ENCODE results near the gene SH3BP5L. TPM values are rescaled to one million over a fixed set of nuclear protein-coding genes. Genes with fewer than 3 reads are reported as not detected.

SH3BP5L gene
- total and polyA plus RNA-seq, 10 of the 15 experiments (the other 5 are each of a cell fraction or from before 2014, with no cell fraction given) = 1.1 to 22.8 (median 10.9) TPM

GRCh38 chr1:248810727-248811513 lies 14.8 kb downstream of the SH3BP5L start:
- Histone ChIP-seq H3K9me3 (replicated peaks; ENCODE audit: control insufficient read depth, insufficient read depth, low read length) (no peaks in the 10 kb centered on the region), H3K36me3 (ENCODE audit: control insufficient read depth in 2 of 2, insufficient read depth in 2 of 2, low read length in 1 of 2) (peaks cover 7 to 27% of the 10 kb centered on the region in 2 experiments; a peak in 3 of 4 replicates), H3K9ac (ENCODE audit: control insufficient read depth, insufficient read depth, low read length) (no peak overlapping the region), H3K4me3 (no peak overlapping the region), H3K79me2 (ENCODE audit: control insufficient read depth, insufficient read depth, low read length) (no peaks in the 10 kb centered on the region), H3K4me1 (ENCODE audit: control insufficient read depth, insufficient read depth, low read length) (peaks cover 7% of the 10 kb centered on the region), H3K27me3 (replicated peaks in 1 of 2; ENCODE audit: control insufficient read depth in 2 of 2, insufficient read depth in 2 of 2, low read length in 1 of 2) (no peaks in the 10 kb centered on the region), H3K27ac (ENCODE audit: control insufficient read depth, insufficient read depth) (no peak overlapping the region), H2AFZ (ENCODE audit: control insufficient read depth, low read depth, low read length) (no peak overlapping the region), H4K20me1 (ENCODE audit: control insufficient read depth, insufficient read depth) (no peaks in the 10 kb centered on the region), H3K4me2 (ENCODE audit: control insufficient read depth, insufficient read depth) (no peak overlapping the region)
- ChIA-PET CTCF (no interaction called here), SMC1A (ENCODE audit: uncharacterized antibody, unreplicated experiment) (interaction anchor here (1.3 kb wide), 1 partner anchor 11 kb away, joined by 4 read pairs; no protein-coding TSS in a partner anchor), RAD21 (ENCODE audit: unreplicated experiment) (no interaction called here), POLR2A (no interaction called here)
- ATAC-seq (no peak), FAIRE-seq (no peak), DNase-seq (ENCODE audit: low read depth, low spot score) (no peak)
- in situ Hi-C loops (cut with MboI) (no loop called here), intact Hi-C loops (cut with micrococcal nuclease; ENCODE audit: unreplicated experiment) (no loop called here)
- WGBS (ENCODE audit: insufficient coverage, insufficient replicate concordance, low lambda C conversion rate, missing lambda C conversion rate) = 71% methylated on average over 12 of the region's 12 CpGs
- BruUV-seq (replicated peaks) = TSS peak; percentile 15
- no peak for TF ChIP-seq EED (IDR thresholded peaks at IDR 0.05; ENCODE audit: low read depth)
- TF ChIP-seq HSF1 (IDR thresholded peaks at IDR 0.05; ENCODE audit: low read depth, low read length) = no peak
- no peak for TF ChIP-seq STAT3 (IDR thresholded peaks at IDR 0.05; ENCODE audit: low read depth, low read length)
- TF ChIP-seq ASH2L (IDR thresholded peaks at IDR 0.05; ENCODE audit: borderline replicate concordance, low read depth) = no peak
- TF ChIP-seq CHD4 (IDR thresholded peaks at IDR 0.05) = no peak
- TF ChIP-seq TCF3 (IDR thresholded peaks at IDR 0.05; ENCODE audit: borderline replicate concordance, insufficient read depth, low read depth, low read length) = no peak
- TF ChIP-seq ZNF274 (IDR thresholded peaks at IDR 0.05; ENCODE audit: insufficient read depth, insufficient read length) = no peak
- TF ChIP-seq IRF3 (IDR thresholded peaks at IDR 0.05) = no peak
- no peak for TF ChIP-seq KDM1A (IDR thresholded peaks at IDR 0.05; ENCODE audit: borderline replicate concordance)
- no peak for TF ChIP-seq JUNB (IDR thresholded peaks at IDR 0.05)
- no peak for TF ChIP-seq NFYA (IDR thresholded peaks at IDR 0.05; ENCODE audit: borderline replicate concordance, low read depth, low read length)
- no peak for TF ChIP-seq FOS (IDR thresholded peaks at IDR 0.05; ENCODE audit: borderline replicate concordance, extremely low read depth, insufficient read length)
- TF ChIP-seq LARP7 (IDR thresholded peaks at IDR 0.05) = no peak
